PC-3 (cell line): ENCODE data around the gene GPHA2. TPM values are rescaled to one million over a fixed set of nuclear protein-coding genes. Genes with fewer than 3 reads are reported as not detected.
A peak's percentile ranks its signal among the peaks of the same experiment; 100 is the strongest.

ENCODE experiments used
- ATAC-seq: fragments of 200-7000 bp; cut with Tn5 transposase; 2 replicates; pipeline ENCODE4 v1.9.1; 2020; ENCODE audit warnings: mild to moderate bottlenecking, moderate library complexity
- BruUV-seq: library from RNA; stranded (reverse); fragments of 400-500 nt; replicated peaks from 2 replicates; lab custom pipeline; 2021; lab: Mats Ljungman, UMichigan
- CTCF ChIA-PET: fragments of 300-600 bp; sonication (Branson Sonifier 250); formaldehyde crosslinking; loops from one replicate; lab custom pipeline; 2022; ENCODE audit warnings: antibody characterized with exemption; lab: Charles Lee
- POLR2A ChIA-PET: fragments of 300-600 bp; sonication (Branson Sonifier 250); formaldehyde crosslinking; loops from one replicate; lab custom pipeline; 2022; ENCODE audit warnings: antibody characterized with exemption; ENCODE audit not compliant: unreplicated experiment; lab: Charles Lee
- DNase-seq: peaks from one replicate; pipeline ENCODE4 v3.0.0-alpha.2; 2015
- H2AFZ ChIP-seq: fragments of 300-600 bp; sonication (generic); 2 replicates; pipeline ENCODE4 v1.6.0; 2016; ENCODE audit warnings: antibody characterized with exemption, low read length
- H3F3A ChIP-seq: fragments of 300-600 bp; sonication (generic); one replicate; pipeline ENCODE4 v1.6.0; 2017; ENCODE audit warnings: antibody characterized with exemption, low read length, control low read depth, mild to moderate bottlenecking; ENCODE audit not compliant: unreplicated experiment
- H3K27ac ChIP-seq: fragments of 300-600 bp; sonication (generic); 2 replicates; pipeline ENCODE4 v1.5.1; 2016; ENCODE audit warnings: mild to moderate bottlenecking, low read length
- H3K27me3 ChIP-seq: fragments of 300-600 bp; sonication (generic); 2 replicates; pipeline ENCODE4 v1.6.1; 2016; ENCODE audit warnings: low read length, mixed read lengths
- H3K36me3 ChIP-seq: fragments of 300-600 bp; sonication (generic); 2 replicates; pipeline ENCODE4 v1.6.1; 2016; ENCODE audit warnings: low read depth, mixed run types, low read length, mixed read lengths
- H3K4me1 ChIP-seq: fragments of 300-600 bp; sonication (generic); 2 replicates; pipeline ENCODE4 v1.5.1; 2016; ENCODE audit warnings: low read length; ENCODE audit not compliant: insufficient read depth
- H3K4me2 ChIP-seq: fragments of 300-600 bp; sonication (generic); 2 replicates; pipeline ENCODE4 v1.6.0; 2016; ENCODE audit warnings: low read length
- H3K4me3 ChIP-seq: fragments of 300-600 bp; sonication (generic); 2 replicates; pipeline ENCODE4 v1.5.1; 2016; ENCODE audit warnings: mild to moderate bottlenecking, low read length, mixed read lengths
- H3K79me2 ChIP-seq: fragments of 300-600 bp; sonication (generic); 2 replicates; pipeline ENCODE4 v1.6.1; 2017; ENCODE audit warnings: low read length, mixed read lengths
- H3K9ac ChIP-seq: fragments of 300-600 bp; sonication (generic); 2 replicates; pipeline ENCODE4 v1.6.0; 2016; ENCODE audit warnings: mild to moderate bottlenecking, low read length
- H3K9me2 ChIP-seq: fragments of 300-600 bp; sonication (generic); replicated peaks from 2 replicates; pipeline ENCODE4 v1.6.1; 2016; ENCODE audit warnings: mixed run types, low read length, mixed read lengths
- H3K9me3 ChIP-seq: fragments of 300-600 bp; sonication (generic); 2 replicates; pipeline ENCODE4 v1.6.1; 2016; ENCODE audit warnings: low read length, mixed read lengths
- H4K20me1 ChIP-seq: fragments of 300-600 bp; sonication (generic); 2 replicates; pipeline ENCODE4 v1.6.1; 2016; ENCODE audit warnings: low read length, mixed read lengths
- CTCF ChIP-seq: fragments of 300-600 bp; sonication (generic); conservative IDR thresholded peaks from 2 replicates; pipeline ENCODE4 v1.5.1; 2017; ENCODE audit warnings: antibody characterized with exemption, low read depth, mild to moderate bottlenecking, low read length
- EZH2 ChIP-seq: fragments of 300-600 bp; sonication (generic); IDR thresholded peaks from one replicate; pipeline ENCODE4 v1.6.1; 2017; ENCODE audit warnings: antibody characterized with exemption, mild to moderate bottlenecking, low read length; ENCODE audit not compliant: unreplicated experiment
- EZH2phosphoT487 ChIP-seq: fragments of 300-600 bp; sonication (generic); IDR thresholded peaks from 2 replicates; pipeline ENCODE4 v1.6.1; 2018; ENCODE audit warnings: mild to moderate bottlenecking, antibody characterized with exemption, low read length, borderline replicate concordance
- intact Hi-C: fragments of 100-400 bp; cut with micrococcal nuclease; formaldehyde crosslinking; loops from 2 replicates; pipeline ENCODE4 v1.9.0; 2023
- total RNA-seq: library from RNA; depleted of rRNA; stranded (reverse); fragments of >200 nt; gene quantifications from 2 replicates; pipeline ENCODE4 v1.2.3, GENCODE V29; 2014

Gene GPHA2
- total RNA-seq, 1 experiment from 2014 or later: not detected

- Histone ChIP-seq H3K27me3 (no peaks in the 10 kb centered on the region), H3K36me3 (peaks cover 5% of the 10 kb centered on the region; the same call in 1 of the 2 replicates), H3K4me3 (peak overlapping the region; percentile 89), H2AFZ (no peak overlapping the region), H3K79me2 (peaks cover 21% of the 10 kb centered on the region), H3F3A (no peaks in the 10 kb centered on the region), H3K9me2 (no peaks in the 10 kb centered on the region), H3K4me1 (peaks cover 15% of the 10 kb centered on the region), H4K20me1 (no peaks in the 10 kb centered on the region), H3K27ac (no peak overlapping the region), H3K4me2 (peak overlapping the region; percentile 97), H3K9ac (peak overlapping the region; percentile 90; the same call in 1 of the 2 replicates), H3K9me3 (no peaks in the 10 kb centered on the region)
- ChIA-PET POLR2A (no interaction called here), CTCF (no interaction called here)
- no peak for TF ChIP-seq EZH2phosphoT487
- TF ChIP-seq EZH2: no peak
- no peak for TF ChIP-seq CTCF
- DNase-seq (no peak), ATAC-seq (no peak)
- BruUV-seq: no TSS peak
- intact Hi-C loops: loop anchor here (5.0 kb wide), 1 partner anchor 57 kb away; the partner anchor contains the start of gene MAJIN
These were observed 20.3 kb downstream of the GPHA2 start for GRCh38 chr11:64915376-64915887.

- TF ChIP-seq EZH2: no peak
- TF ChIP-seq EZH2phosphoT487: no peak
- no peak for TF ChIP-seq CTCF
- H3K9ac ChIP-seq: no peak overlapping the region
- H3K4me2 ChIP-seq: no peak overlapping the region
- no peak overlapping the region for H3K27ac ChIP-seq
- ATAC-seq (no peak), DNase-seq (no peak)
- H3K4me1 ChIP-seq: peaks cover 15% of the 10 kb centered on the region
- H3K79me2 ChIP-seq: peaks cover 21% of the 10 kb centered on the region
- no TSS peak for BruUV-seq
- no peaks in the 10 kb centered on the region for H3F3A ChIP-seq
- no peak overlapping the region for H3K4me3 ChIP-seq
- intact Hi-C loops: no loop called here
- no peaks in the 10 kb centered on the region for H4K20me1 ChIP-seq
- H2AFZ ChIP-seq: no peak overlapping the region
- H3K9me3 ChIP-seq: no peaks in the 10 kb centered on the region
- POLR2A ChIA-PET: no interaction called here
- H3K27me3 ChIP-seq: no peaks in the 10 kb centered on the region
- peaks cover 13% of the 10 kb centered on the region; the same call in 1 of the 2 replicates for H3K36me3 ChIP-seq
- CTCF ChIA-PET: no interaction called here
- H3K9me2 ChIP-seq: no peaks in the 10 kb centered on the region
These were observed 21.6 kb downstream of the GPHA2 start for GRCh38 chr11:64914123-64914522.

GRCh38 chr11:64913171-64913727, 22.4 kb downstream of the GPHA2 start:
- intact Hi-C loops: no loop called here
- no peaks in the 10 kb centered on the region for H3K9me2 ChIP-seq
- H3K36me3 ChIP-seq: peaks cover 13% of the 10 kb centered on the region; the same call in 1 of the 2 replicates
- no peaks in the 10 kb centered on the region for H3F3A ChIP-seq
- TF ChIP-seq EZH2phosphoT487 (no peak), CTCF (no peak), EZH2 (no peak)
- H3K9me3 ChIP-seq: no peaks in the 10 kb centered on the region
- DNase-seq: no peak
- H4K20me1 ChIP-seq: no peaks in the 10 kb centered on the region
- H3K4me1 ChIP-seq: peaks cover 14% of the 10 kb centered on the region
- H3K79me2 ChIP-seq: peaks cover 21% of the 10 kb centered on the region
- H3K9ac ChIP-seq: no peak overlapping the region
- no peak for ATAC-seq
- ChIA-PET CTCF (no interaction called here), POLR2A (no interaction called here)
- H2AFZ ChIP-seq: no peak overlapping the region
- no peaks in the 10 kb centered on the region for H3K27me3 ChIP-seq
- H3K4me3 ChIP-seq: no peak overlapping the region
- no TSS peak for BruUV-seq
- H3K27ac ChIP-seq: no peak overlapping the region
- no peak overlapping the region for H3K4me2 ChIP-seq
